SK-N-SH (cell line): Measurements from ENCODE around the gene NPM1.

Source experiments
- CHD2 ChIP-seq: fragments of 150-350 bp; IDR thresholded peaks from 2 replicates; pipeline ENCODE4 v1.6.1; 2018; ENCODE audit warnings: low read length; ENCODE audit not compliant: partially characterized antibody
- EP300 ChIP-seq, 2 experiments: IDR thresholded peaks; 2 replicates each; pipeline versions ENCODE4 v1.4.0 to v1.6.1; 2012; ENCODE audit warnings: borderline replicate concordance in 1 of 2, low read depth in 1 of 2, low read length in 1 of 2
- EZH2phosphoT487 ChIP-seq: fragments of 200-600 bp; sonication (generic); IDR thresholded peaks from 2 replicates; pipeline ENCODE4 v1.6.1; 2017; ENCODE audit warnings: low read depth, mixed run types, mild to moderate bottlenecking, antibody characterized with exemption, moderate library complexity, borderline replicate concordance
- MXI1 ChIP-seq: IDR thresholded peaks from 2 replicates; pipeline ENCODE4 v1.6.1; 2012; ENCODE audit warnings: mild to moderate bottlenecking, low read depth, low read length, improper control_type of control experiment
- POLR2AphosphoS5 ChIP-seq: IDR thresholded peaks from 2 replicates; pipeline ENCODE4 v1.6.1; 2012; ENCODE audit warnings: low read depth, low read length
- RCOR1 ChIP-seq: fragments of 150-350 bp; IDR thresholded peaks from 2 replicates; pipeline ENCODE4 v1.6.1; 2017; ENCODE audit warnings: antibody characterized with exemption, low read length
- RXRA ChIP-seq: IDR thresholded peaks from 2 replicates; pipeline ENCODE4 v1.4.0; 2012; ENCODE audit warnings: low read depth, mild to moderate bottlenecking, borderline replicate concordance
- TAF1 ChIP-seq: IDR thresholded peaks from 2 replicates; pipeline ENCODE4 v1.6.1; 2012; ENCODE audit warnings: low read depth, mild to moderate bottlenecking, low read length, moderate library complexity, borderline replicate concordance
- TCF12 ChIP-seq: IDR thresholded peaks from 2 replicates; pipeline ENCODE4 v1.4.0; 2012
- TF ChIP-seq, protein P1 (sequence below): fragments of 200-600 bp; sonication (generic); IDR thresholded peaks from 2 replicates; pipeline ENCODE4 v1.6.1; 2017; ENCODE audit warnings: antibody characterized with exemption, mild to moderate bottlenecking, moderate library complexity
- TF ChIP-seq, protein P2 (sequence below): IDR thresholded peaks from 2 replicates; pipeline ENCODE4 v1.4.0; 2012; ENCODE audit warnings: low read depth, borderline replicate concordance
- TF ChIP-seq, protein P3 (sequence below): IDR thresholded peaks from 2 replicates; pipeline ENCODE4 v1.4.0; 2012; ENCODE audit warnings: low read depth

GRCh38 chr5:171428168-171428696 is 40.6 kb downstream of the NPM1 start:
- TF ChIP-seq EZH2phosphoT487 (no peak), RCOR1 (no peak), POLR2AphosphoS5 (no peak), TCF12 (no peak), CHD2 (no peak), EP300 (IDR thresholded peaks at IDR 0.05; ENCODE audit: borderline replicate concordance in 1 of 2, low read depth in 1 of 2, low read length in 1 of 2) (no peak), MXI1 (no peak), TAF1 (no peak), RXRA (no peak)
- TF ChIP-seq, protein P1, sequence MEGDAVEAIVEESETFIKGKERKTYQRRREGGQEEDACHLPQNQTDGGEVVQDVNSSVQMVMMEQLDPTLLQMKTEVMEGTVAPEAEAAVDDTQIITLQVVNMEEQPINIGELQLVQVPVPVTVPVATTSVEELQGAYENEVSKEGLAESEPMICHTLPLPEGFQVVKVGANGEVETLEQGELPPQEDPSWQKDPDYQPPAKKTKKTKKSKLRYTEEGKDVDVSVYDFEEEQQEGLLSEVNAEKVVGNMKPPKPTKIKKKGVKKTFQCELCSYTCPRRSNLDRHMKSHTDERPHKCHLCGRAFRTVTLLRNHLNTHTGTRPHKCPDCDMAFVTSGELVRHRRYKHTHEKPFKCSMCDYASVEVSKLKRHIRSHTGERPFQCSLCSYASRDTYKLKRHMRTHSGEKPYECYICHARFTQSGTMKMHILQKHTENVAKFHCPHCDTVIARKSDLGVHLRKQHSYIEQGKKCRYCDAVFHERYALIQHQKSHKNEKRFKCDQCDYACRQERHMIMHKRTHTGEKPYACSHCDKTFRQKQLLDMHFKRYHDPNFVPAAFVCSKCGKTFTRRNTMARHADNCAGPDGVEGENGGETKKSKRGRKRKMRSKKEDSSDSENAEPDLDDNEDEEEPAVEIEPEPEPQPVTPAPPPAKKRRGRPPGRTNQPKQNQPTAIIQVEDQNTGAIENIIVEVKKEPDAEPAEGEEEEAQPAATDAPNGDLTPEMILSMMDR = no peak
- TF ChIP-seq, protein P2, sequence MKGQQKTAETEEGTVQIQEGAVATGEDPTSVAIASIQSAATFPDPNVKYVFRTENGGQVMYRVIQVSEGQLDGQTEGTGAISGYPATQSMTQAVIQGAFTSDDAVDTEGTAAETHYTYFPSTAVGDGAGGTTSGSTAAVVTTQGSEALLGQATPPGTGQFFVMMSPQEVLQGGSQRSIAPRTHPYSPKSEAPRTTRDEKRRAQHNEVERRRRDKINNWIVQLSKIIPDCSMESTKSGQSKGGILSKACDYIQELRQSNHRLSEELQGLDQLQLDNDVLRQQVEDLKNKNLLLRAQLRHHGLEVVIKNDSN = no peak
- TF ChIP-seq, protein P3, sequence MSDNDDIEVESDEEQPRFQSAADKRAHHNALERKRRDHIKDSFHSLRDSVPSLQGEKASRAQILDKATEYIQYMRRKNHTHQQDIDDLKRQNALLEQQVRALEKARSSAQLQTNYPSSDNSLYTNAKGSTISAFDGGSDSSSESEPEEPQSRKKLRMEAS = no peak
